Sigmoid colon (tissue), 4 donors: ENCODE data around the gene CCP110.

ENCODE experiments used
- CTCF ChIP-seq, 4 experiments: fragments of 450-650 bp in 3 of 4; fragments of 200-600 bp in 1 of 4; IDR thresholded peaks; one replicate each; pipeline ENCODE4 v1.5.1; 2016 to 2019; ENCODE audit warnings: antibody characterized with exemption in 4 of 4, mild to moderate bottlenecking in 3 of 4, moderate library complexity in 2 of 4
- POLR2A ChIP-seq, 2 donors: fragments of 450-650 bp; IDR thresholded peaks; one replicate each; pipeline ENCODE4 v1.6.1; 2016; ENCODE audit warnings: antibody characterized with exemption in 2 of 2, mild to moderate bottlenecking in 2 of 2, moderate library complexity in 2 of 2
- POLR2AphosphoS5 ChIP-seq, 4 donors: sonication (generic); formaldehyde crosslinking; IDR thresholded peaks; one replicate each; pipeline ENCODE4 v1.6.1; 2017; ENCODE audit warnings: antibody characterized with exemption in 4 of 4

- TF ChIP-seq CTCF (IDR thresholded peaks at IDR 0.05) (no peak), POLR2AphosphoS5 (IDR thresholded peaks at IDR 0.05) (no peak), POLR2A (IDR thresholded peaks at IDR 0.05) (no peak)
Measured at GRCh38 chr16:19525385-19525723, 1.6 kb downstream of the CCP110 start.
